HEK293 (cell line): ENCODE data around the gene ITIH1.

ENCODE experiments used
- CTCF ChIA-PET: fragments of 350-600 bp; formaldehyde crosslinking; extraction: SDS; loops from one replicate; lab custom pipeline; 2021; ENCODE audit warnings: antibody characterized with exemption; lab: Yijun Ruan, JAX
- POLR2A ChIA-PET: fragments of 300-600 bp; formaldehyde crosslinking; extraction: SDS; loops from one replicate; lab custom pipeline; 2020; ENCODE audit warnings: antibody characterized with exemption, inconsistent platforms; lab: Yijun Ruan, JAX
- H3K27ac ChIP-seq: fragments of 200-500 bp; sonication (Bioruptor generic); 2 replicates; pipeline ENCODE4 v1.5.1; 2014; ENCODE audit warnings: low read depth, low read length, control low read depth, inconsistent platforms; ENCODE audit errors: extremely low read depth
- H3K36me3 ChIP-seq, 2 experiments: fragments of 200-500 bp in 1 of 2; sonication (Bioruptor generic) in 1 of 2; 1 replicate in 1 of 2; 2 replicates in 1 of 2; pipeline ENCODE4 v1.5.1; 2014 to 2017; ENCODE audit warnings: inconsistent platforms in 2 of 2, low read length in 2 of 2; ENCODE audit not compliant: control insufficient read depth in 2 of 2, insufficient read depth in 1 of 2
- H3K4me1 ChIP-seq: fragments of 200-500 bp; sonication (Bioruptor generic); 2 replicates; pipeline ENCODE4 v1.5.1; 2014; ENCODE audit warnings: mild to moderate bottlenecking, low read length, inconsistent platforms; ENCODE audit not compliant: control insufficient read depth, insufficient read depth
- H3K4me3 ChIP-seq: 2 replicates; pipeline ENCODE4 v1.5.1; 2011; ENCODE audit warnings: low read depth, mild to moderate bottlenecking, control low read depth, low read length, moderate library complexity
- H3K9me3 ChIP-seq: fragments of 200-500 bp; sonication (Bioruptor generic); 2 replicates; pipeline ENCODE4 v1.5.1; 2014; ENCODE audit warnings: low read depth, low read length, inconsistent platforms; ENCODE audit not compliant: control insufficient read depth, insufficient read depth
- IKZF3 ChIP-seq: fragments of 450-650 bp; IDR thresholded peaks from 2 replicates; pipeline ENCODE4 v1.5.0; 2018; ENCODE audit warnings: missing biosample characterization, mild to moderate bottlenecking, missing genetic modification characterization, moderate library complexity
- KLF10 ChIP-seq: fragments of 450-650 bp; IDR thresholded peaks from 2 replicates; pipeline ENCODE4 v1.5.1; 2018; ENCODE audit warnings: missing biosample characterization, mild to moderate bottlenecking, missing genetic modification characterization
- PBX3 ChIP-seq: sonication (generic); formaldehyde crosslinking; IDR thresholded peaks from 2 replicates; pipeline ENCODE4 v1.8.1; 2022; ENCODE audit warnings: mild to moderate bottlenecking, moderate library complexity, missing genetic modification reagents
- SP2 ChIP-seq: fragments of 450-650 bp; formaldehyde crosslinking; IDR thresholded peaks from 2 replicates; pipeline ENCODE4 v1.5.1; 2016; ENCODE audit warnings: missing biosample characterization, missing genetic modification characterization
- TCF7L2 ChIP-seq: IDR thresholded peaks from 2 replicates; pipeline ENCODE4 v1.6.1; 2011; ENCODE audit warnings: low read depth, mild to moderate bottlenecking, inconsistent platforms, low read length, moderate library complexity, borderline replicate concordance
- ZNF146 ChIP-seq: fragments of 450-650 bp; formaldehyde crosslinking; IDR thresholded peaks from 2 replicates; pipeline ENCODE4 v1.5.1; 2016; ENCODE audit warnings: missing biosample characterization, missing genetic modification characterization
- ZNF19 ChIP-seq: fragments of 450-650 bp; formaldehyde crosslinking; IDR thresholded peaks from 2 replicates; pipeline ENCODE4; 2016; ENCODE audit warnings: missing biosample characterization, missing genetic modification characterization, low read depth
- ZNF24 ChIP-seq: fragments of 450-650 bp; formaldehyde crosslinking; IDR thresholded peaks from 2 replicates; pipeline ENCODE4 v1.5.1; 2016; ENCODE audit warnings: missing biosample characterization, missing genetic modification characterization
- ZNF292 ChIP-seq: fragments of 450-650 bp; formaldehyde crosslinking; IDR thresholded peaks from 2 replicates; pipeline ENCODE4 v1.5.1; 2016; ENCODE audit warnings: low read depth, missing biosample characterization, missing genetic modification characterization, borderline replicate concordance
- ZNF354C ChIP-seq: fragments of 450-650 bp; formaldehyde crosslinking; IDR thresholded peaks from 2 replicates; pipeline ENCODE4 v1.5.1; 2016; ENCODE audit warnings: missing biosample characterization, missing genetic modification characterization, low read depth, borderline replicate concordance
- ZNF843 ChIP-seq: fragments of 450-650 bp; formaldehyde crosslinking; IDR thresholded peaks from 2 replicates; pipeline ENCODE4 v1.5.1; 2016; ENCODE audit warnings: missing biosample characterization, missing genetic modification characterization
- ZSCAN30 ChIP-seq: fragments of 450-650 bp; IDR thresholded peaks from 2 replicates; pipeline ENCODE4 v1.5.1; 2018; ENCODE audit warnings: missing biosample characterization, mild to moderate bottlenecking, missing genetic modification characterization, moderate library complexity
- TF ChIP-seq, protein P1 (sequence below): fragments of 450-650 bp; formaldehyde crosslinking; IDR thresholded peaks from 2 replicates; pipeline ENCODE4 v1.5.1; 2016; ENCODE audit warnings: missing biosample characterization, missing genetic modification characterization, low read depth
- TF ChIP-seq, protein P2 (sequence below): fragments of 450-650 bp; formaldehyde crosslinking; IDR thresholded peaks from 2 replicates; pipeline ENCODE4 v1.5.1; 2016; ENCODE audit warnings: missing biosample characterization, missing genetic modification characterization, borderline replicate concordance
- TF ChIP-seq, protein P3 (sequence below): fragments of 450-650 bp; formaldehyde crosslinking; conservative IDR thresholded peaks from 2 replicates; pipeline ENCODE4 v1.5.1; 2016; ENCODE audit warnings: low read depth, missing biosample characterization, missing genetic modification characterization
- TF ChIP-seq, protein P4 (sequence below): fragments of 450-650 bp; formaldehyde crosslinking; IDR thresholded peaks from 2 replicates; pipeline ENCODE4 v1.5.1; 2016; ENCODE audit warnings: missing biosample characterization, missing genetic modification characterization

Gene ITIH1

GRCh38 chr3:52791366-52791765, 14.0 kb downstream of the ITIH1 start:
- ChIA-PET POLR2A (no interaction called here), CTCF (interaction anchor here (0.6 kb wide), 1 partner anchor 24 kb away, joined by 5 read pairs; no protein-coding TSS in a partner anchor)
- Histone ChIP-seq H3K4me1 (no peaks in the 10 kb centered on the region), H3K36me3 (no peaks in the 10 kb centered on the region), H3K27ac (no peak overlapping the region), H3K4me3 (no peak overlapping the region), H3K9me3 (no peaks in the 10 kb centered on the region)
- TF ChIP-seq ZSCAN30 (tag by site-specific recombination): no peak
- no peak for TF ChIP-seq ZNF292
- TF ChIP-seq ZNF19 (tag by site-specific recombination): no peak
- no peak for TF ChIP-seq ZNF843 (tag by site-specific recombination)
- TF ChIP-seq ZNF354C (tag by site-specific recombination): no peak
- TF ChIP-seq, protein P1, sequence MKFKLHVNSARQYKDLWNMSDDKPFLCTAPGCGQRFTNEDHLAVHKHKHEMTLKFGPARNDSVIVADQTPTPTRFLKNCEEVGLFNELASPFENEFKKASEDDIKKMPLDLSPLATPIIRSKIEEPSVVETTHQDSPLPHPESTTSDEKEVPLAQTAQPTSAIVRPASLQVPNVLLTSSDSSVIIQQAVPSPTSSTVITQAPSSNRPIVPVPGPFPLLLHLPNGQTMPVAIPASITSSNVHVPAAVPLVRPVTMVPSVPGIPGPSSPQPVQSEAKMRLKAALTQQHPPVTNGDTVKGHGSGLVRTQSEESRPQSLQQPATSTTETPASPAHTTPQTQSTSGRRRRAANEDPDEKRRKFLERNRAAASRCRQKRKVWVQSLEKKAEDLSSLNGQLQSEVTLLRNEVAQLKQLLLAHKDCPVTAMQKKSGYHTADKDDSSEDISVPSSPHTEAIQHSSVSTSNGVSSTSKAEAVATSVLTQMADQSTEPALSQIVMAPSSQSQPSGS: no peak
- TF ChIP-seq TCF7L2: no peak
- no peak for TF ChIP-seq PBX3 (CRISPR knock-in tag)
- TF ChIP-seq, protein P2, sequence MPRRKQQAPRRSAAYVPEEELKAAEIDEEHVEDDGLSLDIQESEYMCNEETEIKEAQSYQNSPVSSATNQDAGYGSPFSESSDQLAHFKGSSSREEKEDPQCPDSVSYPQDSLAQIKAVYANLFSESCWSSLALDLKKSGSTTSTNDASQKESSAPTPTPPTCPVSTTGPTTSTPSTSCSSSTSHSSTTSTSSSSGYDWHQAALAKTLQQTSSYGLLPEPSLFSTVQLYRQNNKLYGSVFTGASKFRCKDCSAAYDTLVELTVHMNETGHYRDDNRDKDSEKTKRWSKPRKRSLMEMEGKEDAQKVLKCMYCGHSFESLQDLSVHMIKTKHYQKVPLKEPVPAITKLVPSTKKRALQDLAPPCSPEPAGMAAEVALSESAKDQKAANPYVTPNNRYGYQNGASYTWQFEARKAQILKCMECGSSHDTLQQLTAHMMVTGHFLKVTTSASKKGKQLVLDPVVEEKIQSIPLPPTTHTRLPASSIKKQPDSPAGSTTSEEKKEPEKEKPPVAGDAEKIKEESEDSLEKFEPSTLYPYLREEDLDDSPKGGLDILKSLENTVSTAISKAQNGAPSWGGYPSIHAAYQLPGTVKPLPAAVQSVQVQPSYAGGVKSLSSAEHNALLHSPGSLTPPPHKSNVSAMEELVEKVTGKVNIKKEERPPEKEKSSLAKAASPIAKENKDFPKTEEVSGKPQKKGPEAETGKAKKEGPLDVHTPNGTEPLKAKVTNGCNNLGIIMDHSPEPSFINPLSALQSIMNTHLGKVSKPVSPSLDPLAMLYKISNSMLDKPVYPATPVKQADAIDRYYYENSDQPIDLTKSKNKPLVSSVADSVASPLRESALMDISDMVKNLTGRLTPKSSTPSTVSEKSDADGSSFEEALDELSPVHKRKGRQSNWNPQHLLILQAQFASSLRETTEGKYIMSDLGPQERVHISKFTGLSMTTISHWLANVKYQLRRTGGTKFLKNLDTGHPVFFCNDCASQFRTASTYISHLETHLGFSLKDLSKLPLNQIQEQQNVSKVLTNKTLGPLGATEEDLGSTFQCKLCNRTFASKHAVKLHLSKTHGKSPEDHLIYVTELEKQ (tag by site-specific recombination): no peak
- no peak for TF ChIP-seq SP2 (tag by site-specific recombination)
- no peak for TF ChIP-seq ZNF24 (tag by site-specific recombination)
- TF ChIP-seq, protein P3, sequence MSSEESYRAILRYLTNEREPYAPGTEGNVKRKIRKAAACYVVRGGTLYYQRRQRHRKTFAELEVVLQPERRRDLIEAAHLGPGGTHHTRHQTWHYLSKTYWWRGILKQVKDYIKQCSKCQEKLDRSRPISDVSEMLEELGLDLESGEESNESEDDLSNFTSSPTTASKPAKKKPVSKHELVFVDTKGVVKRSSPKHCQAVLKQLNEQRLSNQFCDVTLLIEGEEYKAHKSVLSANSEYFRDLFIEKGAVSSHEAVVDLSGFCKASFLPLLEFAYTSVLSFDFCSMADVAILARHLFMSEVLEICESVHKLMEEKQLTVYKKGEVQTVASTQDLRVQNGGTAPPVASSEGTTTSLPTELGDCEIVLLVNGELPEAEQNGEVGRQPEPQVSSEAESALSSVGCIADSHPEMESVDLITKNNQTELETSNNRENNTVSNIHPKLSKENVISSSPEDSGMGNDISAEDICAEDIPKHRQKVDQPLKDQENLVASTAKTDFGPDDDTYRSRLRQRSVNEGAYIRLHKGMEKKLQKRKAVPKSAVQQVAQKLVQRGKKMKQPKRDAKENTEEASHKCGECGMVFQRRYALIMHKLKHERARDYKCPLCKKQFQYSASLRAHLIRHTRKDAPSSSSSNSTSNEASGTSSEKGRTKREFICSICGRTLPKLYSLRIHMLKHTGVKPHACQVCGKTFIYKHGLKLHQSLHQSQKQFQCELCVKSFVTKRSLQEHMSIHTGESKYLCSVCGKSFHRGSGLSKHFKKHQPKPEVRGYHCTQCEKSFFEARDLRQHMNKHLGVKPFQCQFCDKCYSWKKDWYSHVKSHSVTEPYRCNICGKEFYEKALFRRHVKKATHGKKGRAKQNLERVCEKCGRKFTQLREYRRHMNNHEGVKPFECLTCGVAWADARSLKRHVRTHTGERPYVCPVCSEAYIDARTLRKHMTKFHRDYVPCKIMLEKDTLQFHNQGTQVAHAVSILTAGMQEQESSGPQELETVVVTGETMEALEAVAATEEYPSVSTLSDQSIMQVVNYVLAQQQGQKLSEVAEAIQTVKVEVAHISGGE: no peak
- no peak for TF ChIP-seq IKZF3
- no peak for TF ChIP-seq KLF10 (tag by site-specific recombination)
- TF ChIP-seq, protein P4, sequence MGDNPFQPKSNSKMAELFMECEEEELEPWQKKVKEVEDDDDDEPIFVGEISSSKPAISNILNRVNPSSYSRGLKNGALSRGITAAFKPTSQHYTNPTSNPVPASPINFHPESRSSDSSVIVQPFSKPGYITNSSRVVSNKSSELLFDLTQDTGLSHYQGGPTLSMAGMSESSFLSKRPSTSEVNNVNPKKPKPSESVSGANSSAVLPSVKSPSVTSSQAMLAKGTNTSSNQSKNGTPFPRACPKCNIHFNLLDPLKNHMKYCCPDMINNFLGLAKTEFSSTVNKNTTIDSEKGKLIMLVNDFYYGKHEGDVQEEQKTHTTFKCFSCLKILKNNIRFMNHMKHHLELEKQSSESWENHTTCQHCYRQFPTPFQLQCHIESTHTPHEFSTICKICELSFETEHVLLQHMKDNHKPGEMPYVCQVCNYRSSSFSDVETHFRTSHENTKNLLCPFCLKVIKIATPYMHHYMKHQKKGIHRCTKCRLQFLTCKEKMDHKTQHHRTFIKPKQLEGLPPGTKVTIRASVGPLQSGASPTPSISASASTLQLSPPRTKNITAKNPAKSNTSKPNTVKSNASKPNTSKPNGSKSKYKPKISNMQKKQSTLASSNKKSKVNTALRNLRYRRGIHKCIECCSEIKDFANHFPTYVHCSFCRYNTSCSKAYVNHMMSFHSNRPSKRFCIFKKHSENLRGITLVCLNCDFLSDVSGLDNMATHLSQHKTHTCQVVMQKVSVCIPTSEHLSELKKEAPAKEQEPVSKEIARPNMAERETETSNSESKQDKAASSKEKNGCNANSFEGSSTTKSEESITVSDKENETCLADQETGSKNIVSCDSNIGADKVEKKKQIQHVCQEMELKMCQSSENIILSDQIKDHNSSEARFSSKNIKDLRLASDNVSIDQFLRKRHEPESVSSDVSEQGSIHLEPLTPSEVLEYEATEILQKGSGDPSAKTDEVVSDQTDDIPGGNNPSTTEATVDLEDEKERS (tag by site-specific recombination): no peak
- no peak for TF ChIP-seq ZNF146 (tag by site-specific recombination)
- TF ChIP-seq, all 188 proteins: peak for 0
